Lower leg skin (tissue), 4 donors: ENCODE results near the gene RBM20. TPM values are rescaled to one million over a fixed set of nuclear protein-coding genes. Genes with fewer than 3 reads are reported as not detected.

ENCODE experiments used
- DNase-seq, 2 donors: peaks; one replicate each; pipeline ENCODE4 v3.0.0-alpha.2; 2019; ENCODE audit warnings: low spot score in 2 of 2
- H3K4me3 ChIP-seq: fragments of 200-600 bp; sonication (generic); 2 replicates; pipeline ENCODE4 v1.5.1; 2017; ENCODE audit warnings: mild to moderate bottlenecking, low read depth; ENCODE audit not compliant: poor library complexity, severe bottlenecking
- CTCF ChIP-seq, 3 donors: fragments of 450-650 bp; IDR thresholded peaks; one replicate each; pipeline ENCODE4 v1.5.1; 2016; ENCODE audit warnings: antibody characterized with exemption in 3 of 3, mild to moderate bottlenecking in 3 of 3, moderate library complexity in 2 of 3
- POLR2A ChIP-seq, 2 donors: fragments of 450-650 bp; IDR thresholded peaks; one replicate each; pipeline ENCODE4 v1.6.1; 2016 to 2017; ENCODE audit warnings: antibody characterized with exemption in 2 of 2, mild to moderate bottlenecking in 1 of 2, moderate library complexity in 1 of 2
- WGBS, 2 donors: methylation state at CpG; one replicate each; pipeline ENCODE4 v1.1.5; 2018; 5-methylcytosine and 5-hydroxymethylcytosine counted together
- intact Hi-C: fragments of 100-400 bp; cut with DNase I; formaldehyde crosslinking; loops from one replicate; pipeline ENCODE4 v1.15.0; 2023; ENCODE audit warnings: low total_unique reads
- total RNA-seq, 4 donors: library from RNA; depleted of rRNA; stranded (reverse); fragments of >200 nt; gene quantifications; one replicate each; pipeline ENCODE4 v1.1.0, GENCODE V29; 2016

RBM20 gene
- total RNA-seq, 4 donors from 2014 or later, result 0.66 to 6.2 (median 3.5) TPM

- WGBS, 2 donors, result 6 to 16% methylated on average over 3 to 11 of the region's 12 CpGs
- TF ChIP-seq POLR2A (IDR thresholded peaks at IDR 0.05) (no peak), CTCF (IDR thresholded peaks at IDR 0.05) (no peak)
- peak overlapping the region; percentile 14 for H3K4me3 ChIP-seq
- intact Hi-C loops, result no loop called here
- no peak for DNase-seq
Measured at GRCh38 chr10:110672580-110672919, 28.4 kb downstream of the RBM20 start.

GRCh38 chr10:110676016-110676415 is 31.9 kb downstream of the RBM20 start:
- intact Hi-C loops, result no loop called here
- whole genome bisulfite sequencing, 2 donors, result 44 to 60% methylated on average over 6 of the region's 6 CpGs
- TF ChIP-seq POLR2A (IDR thresholded peaks at IDR 0.05) (no peak), CTCF (IDR thresholded peaks at IDR 0.05) (no peak)
- no peak for DNase-seq
- no peak overlapping the region for H3K4me3 ChIP-seq

GRCh38 chr10:110679486-110680272 is 35.5 kb downstream of the RBM20 start:
- no peak for DNase-seq
- 77 to 87% methylated on average over 13 of the region's 13 CpGs for WGBS, 2 donors

GRCh38 chr10:110680273-110681020 is 36.3 kb downstream of the RBM20 start:
- TF ChIP-seq POLR2A (IDR thresholded peaks at IDR 0.05), result no peak
- TF ChIP-seq CTCF (IDR thresholded peaks at IDR 0.05), result no peak
- DNase-seq, result no peak
- 68% methylated on average over 18 of the region's 18 CpGs for WGBS, 2 donors
- intact Hi-C loops, result no loop called here
- no peak overlapping the region for H3K4me3 ChIP-seq

More at GRCh38 chr10:110679486-110680272, 35.5 kb downstream of the RBM20 start:
- intact Hi-C loops, result no loop called here
- no peak overlapping the region for H3K4me3 ChIP-seq
- TF ChIP-seq CTCF (IDR thresholded peaks at IDR 0.05), result no peak
- no peak for TF ChIP-seq POLR2A (IDR thresholded peaks at IDR 0.05)

- no peak for DNase-seq
- no peak overlapping the region for H3K4me3 ChIP-seq
- WGBS, 2 donors, result 68 to 77% methylated on average over 7 of the region's 7 CpGs
- no peak for TF ChIP-seq CTCF (IDR thresholded peaks at IDR 0.05)
- no peak for TF ChIP-seq POLR2A (IDR thresholded peaks at IDR 0.05)
- intact Hi-C loops, result no loop called here
Measured at GRCh38 chr10:110681023-110681681, 37.0 kb downstream of the RBM20 start.
